Medulla oblongata (tissue), 1 donor: ENCODE data around the gene UBE2I.

Source experiments
- DNase-seq: peaks from one replicate; pipeline ENCODE4 v3.0.0-alpha.2; 2015; ENCODE audit errors: extremely low spot score

The UBE2I gene

GRCh38 chr16:1330260-1330914 is 21.0 kb downstream of the UBE2I start:
- DNase-seq = no peak

DNA sequence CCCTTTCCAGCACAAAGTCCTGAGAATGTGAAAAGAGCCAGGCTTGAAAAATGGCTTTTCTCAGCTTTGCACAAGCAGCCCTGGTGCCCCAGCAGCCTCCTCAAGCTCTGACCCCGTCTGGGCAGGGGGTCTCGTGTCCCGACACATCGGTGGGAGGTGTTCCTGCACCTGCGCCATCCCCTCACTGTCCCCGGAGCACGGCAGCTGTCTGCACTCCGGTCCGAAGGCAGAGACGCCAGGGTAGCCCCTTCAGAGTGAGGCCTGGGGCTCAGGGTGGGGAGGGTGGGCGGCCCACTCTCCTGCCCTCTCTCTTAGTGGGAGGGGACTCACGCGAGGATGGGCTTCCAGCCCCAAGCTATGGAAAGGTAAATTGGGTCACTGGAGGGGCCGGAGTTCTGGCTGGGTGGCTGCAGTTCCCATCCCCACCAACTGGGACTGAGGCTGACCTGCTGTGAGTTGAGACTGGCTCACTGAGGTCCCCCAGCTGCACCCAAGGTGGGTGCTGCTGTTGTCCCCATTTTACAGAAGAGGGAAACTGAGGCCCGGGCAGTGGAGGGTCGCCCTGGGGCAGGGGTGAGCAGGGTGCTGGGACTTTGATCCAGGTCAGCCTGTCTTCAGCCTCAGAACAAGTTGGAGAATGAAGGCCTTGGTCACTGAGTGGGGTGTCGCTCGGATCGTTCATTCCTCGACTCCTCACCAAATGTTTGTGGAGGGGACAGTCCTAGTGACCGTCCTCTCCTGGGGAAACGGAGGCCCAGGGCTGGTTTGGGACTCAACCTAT is 21.7 kb downstream of the UBE2I start:
- no peak for DNase-seq

GRCh38 chr16:1331712-1332617 is 22.5 kb downstream of the UBE2I start:
- no peak for DNase-seq

DNA sequence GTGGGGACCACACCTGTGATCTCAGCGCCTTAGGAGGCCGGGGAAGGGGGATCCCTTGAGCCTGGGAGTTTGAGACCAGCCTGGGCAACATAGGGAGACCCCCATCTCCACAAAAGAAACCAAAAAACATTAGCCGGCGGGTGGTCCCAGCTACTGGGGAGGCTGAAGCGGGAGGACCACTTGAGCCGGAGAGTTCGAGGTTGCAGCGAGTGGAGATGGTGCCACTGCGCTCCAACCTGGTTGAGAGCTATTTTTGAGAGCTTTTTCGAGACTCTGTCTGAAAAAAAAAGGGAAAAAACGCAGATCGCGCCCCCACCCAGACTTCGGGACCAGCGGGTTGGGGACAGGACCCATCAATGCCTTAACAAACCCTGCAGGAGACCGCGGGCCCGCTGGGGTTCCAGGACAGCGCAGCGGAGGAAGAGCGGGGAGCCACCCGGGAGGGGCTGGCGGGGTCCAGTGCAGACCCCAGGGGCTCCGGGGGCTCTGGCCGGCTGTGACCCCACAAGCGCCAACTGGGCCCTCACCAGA is 23.2 kb downstream of the UBE2I start:
- no peak for DNase-seq

- no peak for DNase-seq
Measured at GRCh38 chr16:1333149-1333812, 23.8 kb downstream of the UBE2I start, which contains the start of gene BAIAP3. BAIAP3 (plus strand) TSS chr16:1333645; CDS start chr16:1338550, 4,905 bp downstream.

GRCh38 chr16:1333854-1334700 is 24.6 kb downstream of the UBE2I start:
- DNase-seq = no peak

DNA sequence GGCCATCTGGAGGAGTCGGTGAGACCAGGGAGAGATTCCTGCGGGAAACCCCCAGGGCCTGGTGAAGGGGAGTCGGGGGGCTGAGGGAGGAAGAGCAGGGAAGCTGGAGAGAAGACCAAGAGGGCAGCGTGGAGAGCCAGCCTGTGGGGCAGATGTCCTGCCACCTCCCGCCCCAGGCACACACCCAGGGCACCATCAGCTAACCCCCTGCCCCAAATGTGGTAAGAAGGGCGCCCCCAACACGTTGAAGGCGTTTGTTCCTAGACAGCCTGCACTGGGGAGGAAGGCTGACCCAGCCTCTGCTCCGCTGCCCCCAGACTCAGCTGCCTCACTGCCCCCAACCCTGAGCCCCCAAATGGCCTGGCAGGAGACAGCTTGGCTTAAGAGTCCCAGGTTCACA is 25.3 kb downstream of the UBE2I start:
- DNase-seq = no peak

- DNase-seq = peak; percentile 30
Measured at GRCh38 chr16:1335211-1335971, 26.0 kb downstream of the UBE2I start.

GRCh38 chr16:1335996-1336395 is 26.6 kb downstream of the UBE2I start:
- DNase-seq = no peak

DNA sequence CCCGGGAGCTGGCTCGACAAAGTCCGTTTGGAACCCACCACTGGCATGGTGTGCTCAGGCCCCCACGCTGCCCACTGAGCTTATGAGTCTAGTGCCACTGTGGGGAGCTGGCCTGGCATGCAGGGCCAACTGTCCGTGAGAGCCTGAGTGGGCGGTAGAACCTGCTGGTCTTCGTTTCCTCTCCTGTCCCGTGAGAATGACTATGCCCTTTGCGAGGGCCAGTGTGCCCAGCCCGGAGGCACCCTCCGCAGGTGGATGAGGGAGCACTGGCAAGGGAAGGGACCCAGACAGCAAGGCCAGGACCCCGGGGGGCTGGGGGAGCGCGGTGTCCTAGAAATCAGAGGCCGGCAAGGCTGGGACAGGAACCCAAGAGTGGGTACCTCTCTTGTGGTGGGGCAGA is 27.2 kb downstream of the UBE2I start:
- DNase-seq = no peak

- no peak for DNase-seq
Measured at GRCh38 chr16:1337486-1337885, 28.1 kb downstream of the UBE2I start.

- no peak for DNase-seq
Measured at GRCh38 chr16:1338119-1338730, 28.8 kb downstream of the UBE2I start.

- DNase-seq = no peak
Measured at GRCh38 chr16:1338855-1339675, 29.6 kb downstream of the UBE2I start.

- no peak for DNase-seq
Measured at GRCh38 chr16:1340730-1341494, 31.5 kb downstream of the UBE2I start.

GRCh38 chr16:1341495-1342420 is 32.3 kb downstream of the UBE2I start:
- no peak for DNase-seq
